ENCODE data around the gene MYPOP.
A peak's percentile ranks its signal among the peaks of the same experiment; 100 is the strongest.

Gene MYPOP

GRCh38 chr19:45883881-45884681 lies 18.3 kb downstream of the MYPOP start:
- H3K4me3 ChIP-seq (ENCODE audit: control insufficient read depth, low read depth, low read length), result no peak overlapping the region
- no peak for DNase-seq (ENCODE audit: low read depth)
- no peak for TF ChIP-seq CTCF (conservative IDR thresholded peaks at IDR 0.05; ENCODE audit: control insufficient read depth, insufficient read depth, low read depth, low read length)

- TF ChIP-seq CTCF (conservative IDR thresholded peaks at IDR 0.05; ENCODE audit: control insufficient read depth, insufficient read depth, low read depth, low read length), result no peak
- DNase-seq (ENCODE audit: low read depth), result no peak
- no peak overlapping the region for H3K4me3 ChIP-seq (ENCODE audit: control insufficient read depth, low read depth, low read length)
Measured at GRCh38 chr19:45883586-45883880, 18.9 kb downstream of the MYPOP start.

GRCh38 chr19:45882652-45883585 lies 19.5 kb downstream of the MYPOP start:
- TF ChIP-seq CTCF (conservative IDR thresholded peaks at IDR 0.05; ENCODE audit: control insufficient read depth, insufficient read depth, low read depth, low read length), result peak; percentile 99
- no peak overlapping the region for H3K4me3 ChIP-seq (ENCODE audit: control insufficient read depth, low read depth, low read length)

GRCh38 chr19:45881909-45882528 lies 20.4 kb downstream of the MYPOP start:
- H3K4me3 ChIP-seq (ENCODE audit: control insufficient read depth, low read depth, low read length), result no peak overlapping the region
- no peak for TF ChIP-seq CTCF (conservative IDR thresholded peaks at IDR 0.05; ENCODE audit: control insufficient read depth, insufficient read depth, low read depth, low read length)
- no peak for DNase-seq (ENCODE audit: low read depth)

More at GRCh38 chr19:45882652-45883585, 19.5 kb downstream of the MYPOP start:
- peak; percentile 86 for DNase-seq (ENCODE audit: low read depth)

- no peak for DNase-seq (ENCODE audit: low read depth)
- H3K4me3 ChIP-seq (ENCODE audit: control insufficient read depth, low read depth, low read length), result no peak overlapping the region
- no peak for TF ChIP-seq CTCF (conservative IDR thresholded peaks at IDR 0.05; ENCODE audit: control insufficient read depth, insufficient read depth, low read depth, low read length)
Measured at GRCh38 chr19:45881082-45881908, 21.1 kb downstream of the MYPOP start.

- TF ChIP-seq CTCF (conservative IDR thresholded peaks at IDR 0.05; ENCODE audit: control insufficient read depth, insufficient read depth, low read depth, low read length), result no peak
- DNase-seq (ENCODE audit: low read depth), result no peak
- no peak overlapping the region for H3K4me3 ChIP-seq (ENCODE audit: control insufficient read depth, low read depth, low read length)
Measured at GRCh38 chr19:45879971-45880370, 22.4 kb downstream of the MYPOP start.

All from fibroblast of mammary gland (primary cell).